HG02884 (cell line): ENCODE results near the gene ARMC9.
"Not testable (repeated sequence)": the region's sequence is repeated elsewhere in the genome, so short reads cannot be mapped to it uniquely, and the experiment has no call there.

Experiments
- ATAC-seq: cut with Tn5 transposase; IDR thresholded peaks from one replicate; pipeline ENCODE4 v1.9.1; 2021; ENCODE audit warnings: mild to moderate bottlenecking, moderate library complexity; ENCODE audit not compliant: unreplicated experiment

ARMC9 gene

GRCh38 chr2:231277962-231278361 is 79.5 kb downstream of the ARMC9 start:
- ATAC-seq, result no peak

GRCh38 chr2:231278868-231279267 is 80.4 kb downstream of the ARMC9 start:
- ATAC-seq, result no peak

- ATAC-seq, result no peak
Measured at GRCh38 chr2:231280846-231281245, 82.4 kb downstream of the ARMC9 start.

DNA sequence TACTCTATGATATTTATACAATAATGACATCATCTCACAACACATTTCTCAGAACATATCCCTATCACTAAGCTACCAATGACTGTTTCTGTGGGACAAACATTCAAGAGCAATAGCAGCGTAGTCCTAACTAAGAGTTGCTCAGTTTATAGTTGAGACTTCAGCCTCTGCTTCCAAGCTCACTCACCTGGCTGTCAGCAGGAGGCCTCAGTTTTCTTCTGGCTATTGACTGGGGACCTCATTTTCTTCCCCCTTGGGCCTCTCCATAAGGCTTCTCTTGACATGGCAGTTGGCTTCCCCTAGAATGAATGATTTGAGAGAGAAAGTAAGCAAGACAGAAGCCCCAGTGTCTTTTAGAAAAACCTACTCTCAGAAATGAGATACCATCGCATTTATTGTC is 85.9 kb downstream of the ARMC9 start:
- ATAC-seq, result no peak

DNA sequence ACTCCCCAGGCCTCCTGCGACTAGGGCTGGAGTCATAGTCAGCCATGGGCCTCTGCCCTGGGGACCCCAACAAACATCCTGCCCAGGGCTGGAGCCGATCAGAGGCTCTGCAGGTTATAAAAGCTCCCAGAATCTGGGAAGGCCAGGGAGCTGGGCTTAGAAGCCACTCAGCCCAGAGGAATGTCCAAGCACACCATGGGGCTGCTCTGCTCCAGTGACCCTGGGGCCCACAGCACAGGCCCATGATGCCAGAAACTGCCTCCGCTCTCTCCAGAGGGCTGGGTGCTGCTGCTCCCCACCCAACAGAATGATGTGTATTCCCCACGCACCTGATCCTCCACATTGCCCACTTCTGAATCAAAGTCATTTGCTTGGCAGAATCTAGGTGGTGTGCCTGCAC is 88.5 kb downstream of the ARMC9 start:
- ATAC-seq, result no peak

- ATAC-seq, result no peak
Measured at GRCh38 chr2:231287696-231288095, 89.3 kb downstream of the ARMC9 start.

DNA sequence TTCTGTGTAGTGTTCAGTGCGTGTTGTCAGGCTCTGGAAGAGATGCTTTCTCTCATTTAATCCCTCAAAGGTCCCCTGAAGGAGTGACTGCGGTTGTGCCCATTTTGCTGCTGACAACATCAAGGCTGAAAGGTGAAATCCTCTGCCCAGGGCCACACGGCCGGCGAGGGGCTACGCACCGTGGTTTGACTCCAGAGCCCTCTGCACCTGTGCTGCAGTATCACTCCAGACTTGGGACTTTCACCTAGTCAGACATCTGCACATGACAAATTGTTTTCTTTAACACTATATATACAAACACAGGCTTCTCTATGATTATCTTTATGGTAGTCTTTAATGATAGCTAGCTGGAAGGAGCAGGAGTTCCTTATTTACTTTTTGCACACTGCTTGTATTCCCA is 90.2 kb downstream of the ARMC9 start:
- ATAC-seq, result no peak

DNA sequence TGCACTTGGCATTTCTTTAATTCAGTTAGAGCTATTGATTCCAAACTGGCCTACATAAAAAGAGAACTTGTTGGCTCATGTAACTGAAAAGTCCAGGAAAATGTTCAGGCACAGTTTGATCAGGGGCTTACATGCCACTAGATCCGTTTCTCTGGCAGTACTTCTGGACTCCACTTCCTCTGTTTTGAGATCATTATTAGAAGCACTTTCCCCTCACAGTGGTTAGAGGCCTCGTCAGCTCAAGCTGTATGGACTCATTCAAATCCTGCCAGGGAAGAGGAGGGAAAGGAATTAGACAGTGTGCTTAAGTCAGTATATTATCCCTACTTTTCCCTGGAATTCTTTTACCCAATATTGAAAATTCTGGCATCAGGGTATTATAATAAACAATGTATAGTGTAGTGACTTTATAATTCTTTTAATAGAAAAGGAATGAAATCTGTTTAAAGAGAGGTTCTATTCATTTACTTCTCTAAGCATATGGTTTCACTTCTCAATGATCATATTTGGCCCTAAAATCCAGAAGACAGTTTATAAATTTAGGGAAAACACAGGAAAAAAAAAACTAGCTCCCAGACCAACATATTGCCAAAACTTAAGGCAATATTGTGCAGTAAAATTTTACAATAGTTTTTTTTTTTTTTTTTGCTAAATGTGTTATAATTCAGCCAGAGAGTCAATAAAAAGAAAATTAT is 92.0 kb downstream of the ARMC9 start:
- no peak for ATAC-seq

- ATAC-seq, result no peak
Measured at GRCh38 chr2:231292472-231293134, 94.2 kb downstream of the ARMC9 start.

DNA sequence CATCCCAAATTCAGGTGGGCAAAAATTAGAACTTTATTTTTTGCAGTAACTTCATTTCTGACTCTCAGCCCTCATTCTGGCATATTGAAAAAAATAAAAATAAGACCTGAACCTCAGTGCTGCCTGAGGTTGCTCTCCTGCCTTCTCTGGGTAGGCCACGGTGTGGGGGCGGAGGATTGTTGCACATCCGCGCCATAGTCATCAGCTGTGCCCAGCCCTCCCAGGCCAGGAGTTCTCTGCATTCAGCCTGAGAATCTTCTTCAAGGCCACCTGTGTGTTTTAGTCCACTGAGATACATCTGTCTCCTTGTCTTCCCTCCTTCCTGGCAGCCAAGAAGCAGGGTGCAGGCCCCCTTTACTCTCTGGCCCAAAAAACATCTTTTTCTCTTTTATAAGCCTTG is 94.7 kb downstream of the ARMC9 start:
- ATAC-seq, result no peak

- no peak for ATAC-seq
Measured at GRCh38 chr2:231294116-231294515, 95.7 kb downstream of the ARMC9 start.

- ATAC-seq, result no peak
Measured at GRCh38 chr2:231294571-231295362, 96.3 kb downstream of the ARMC9 start.

DNA sequence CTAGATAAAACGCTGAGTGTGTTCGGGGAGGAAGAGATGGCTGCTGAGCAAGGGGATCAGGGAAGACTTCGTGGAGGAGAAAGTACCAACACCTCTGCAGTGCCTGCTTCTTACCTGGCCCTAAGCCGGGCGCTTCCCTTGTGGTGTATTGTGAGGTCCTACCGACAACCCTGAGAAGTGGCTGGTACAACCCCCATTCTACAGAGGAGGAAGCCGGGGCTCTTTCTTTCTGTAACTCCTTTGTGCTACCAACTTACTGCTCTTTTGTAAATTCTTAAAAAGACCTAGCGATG is 96.9 kb downstream of the ARMC9 start:
- no peak for ATAC-seq

DNA sequence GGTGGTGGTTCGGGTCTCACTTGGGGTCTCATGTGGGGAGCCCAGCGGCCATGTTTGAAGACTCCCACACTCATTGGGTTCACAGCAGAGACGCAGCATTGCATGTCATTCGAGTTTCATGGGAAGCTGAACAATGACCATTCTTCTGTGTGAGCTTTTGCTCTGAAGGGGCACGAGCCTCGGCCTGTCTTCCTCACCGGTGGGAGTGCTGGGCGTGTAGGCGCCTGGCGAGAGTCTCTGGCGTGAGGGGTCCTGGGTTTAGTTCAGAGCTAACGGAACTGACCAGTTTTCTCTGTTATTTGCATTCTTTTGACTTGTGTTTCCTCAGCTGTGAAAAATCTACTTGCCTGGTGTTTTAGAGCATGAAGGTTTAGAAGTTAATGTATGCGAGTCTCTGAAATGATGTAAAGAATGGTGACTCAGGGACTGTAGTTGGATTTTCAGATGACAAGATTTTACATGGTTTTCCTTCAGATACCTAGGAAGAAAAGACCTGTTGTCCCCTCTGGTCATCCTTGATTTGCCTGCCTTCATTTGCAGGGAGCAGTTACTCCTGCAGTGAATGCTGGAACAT is 98.1 kb downstream of the ARMC9 start:
- no peak for ATAC-seq

- no peak for ATAC-seq
Measured at GRCh38 chr2:231297108-231297908, 98.9 kb downstream of the ARMC9 start.

- ATAC-seq, result no peak
Measured at GRCh38 chr2:231298091-231298490, 99.7 kb downstream of the ARMC9 start.

- no peak for ATAC-seq
Measured at GRCh38 chr2:231299267-231299666, 100.8 kb downstream of the ARMC9 start.

DNA sequence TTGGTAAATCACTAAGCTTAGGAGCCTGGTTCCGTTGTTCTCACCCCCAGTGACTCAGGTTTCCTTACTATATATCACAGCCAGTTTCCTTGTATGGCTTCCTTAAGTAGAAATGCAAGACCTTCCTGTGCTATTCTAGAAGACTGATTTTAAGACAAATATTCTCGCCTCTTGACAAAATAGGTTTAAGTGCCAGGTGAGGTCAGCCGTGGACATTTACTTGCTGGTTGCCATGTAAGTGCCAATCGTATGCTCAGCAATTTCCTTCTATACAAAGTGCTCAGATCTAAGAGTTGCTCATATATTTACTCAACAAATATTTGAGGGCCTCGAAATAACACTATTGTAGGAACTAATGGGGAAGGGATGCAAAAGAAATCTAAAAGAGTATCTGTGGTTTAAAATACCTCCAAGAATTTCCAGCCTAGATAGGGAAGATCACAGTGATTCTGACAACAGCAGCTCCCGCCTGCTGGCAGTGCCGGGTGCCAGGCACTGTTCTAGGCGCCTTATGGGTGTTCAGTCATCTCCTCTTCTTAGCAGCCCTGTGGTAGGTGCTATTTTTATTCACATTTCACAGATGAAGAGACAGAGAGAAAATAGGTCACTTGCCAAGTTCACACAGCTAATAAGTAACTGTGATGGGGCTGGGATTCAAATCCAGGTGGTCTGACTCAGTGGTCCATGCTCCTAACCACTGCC is 101.7 kb downstream of the ARMC9 start:
- ATAC-seq, result no peak

DNA sequence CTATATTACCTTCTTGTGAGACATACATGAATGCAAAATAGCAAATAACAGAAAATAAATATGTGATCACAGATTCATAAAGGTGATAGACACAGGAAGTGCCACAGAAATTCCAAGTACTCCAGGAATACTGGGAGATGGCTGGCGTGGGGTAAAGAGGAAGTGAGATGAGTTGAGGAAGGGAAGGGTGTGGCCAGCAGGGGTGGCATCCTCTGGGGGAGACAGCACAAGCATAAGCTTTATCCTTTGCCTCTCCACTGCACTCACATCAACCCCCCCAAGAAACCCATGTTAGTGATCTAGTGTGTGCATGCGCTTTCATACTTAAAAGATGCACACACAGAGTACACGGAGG is 102.3 kb downstream of the ARMC9 start:
- ATAC-seq, result no peak

GRCh38 chr2:231304259-231304658 is 105.8 kb downstream of the ARMC9 start:
- ATAC-seq, result not testable (repeated sequence)
